GM21423 (cell line): ENCODE measurements around the gene PBX3.

Experiments
- ATAC-seq: cut with Tn5 transposase; IDR thresholded peaks from one replicate; pipeline ENCODE4 v1.9.1; 2021; ENCODE audit warnings: mild to moderate bottlenecking, moderate library complexity; ENCODE audit not compliant: unreplicated experiment

Gene PBX3

GRCh38 chr9:125747053-125747764 lies at the start of gene PBX3:
PBX3 (plus strand) TSS chr9:125747373.
- ATAC-seq, result peak; percentile 20

- ATAC-seq, result no peak
These were observed 47.3 kb upstream of the PBX3 start for GRCh38 chr9:125699870-125700269.

GRCh38 chr9:125700791-125701190 lies 46.4 kb upstream of the PBX3 start:
- ATAC-seq, result peak; percentile 86

- ATAC-seq, result no peak
These were observed 45.8 kb upstream of the PBX3 start for GRCh38 chr9:125701351-125701750.

- no peak for ATAC-seq
These were observed 43.5 kb upstream of the PBX3 start for GRCh38 chr9:125703662-125704061.

- ATAC-seq, result no peak
These were observed 41.3 kb upstream of the PBX3 start for GRCh38 chr9:125705893-125706292.

- peak; percentile 94 for ATAC-seq
These were observed 40.3 kb upstream of the PBX3 start, which contains the start of gene MAPKAP1 for GRCh38 chr9:125706651-125707471. MAPKAP1 (minus strand) TSS chr9:125707208; CDS start chr9:125672574, 34,634 bp downstream.

GRCh38 chr9:125707472-125707804 lies 39.7 kb upstream of the PBX3 start:
- ATAC-seq, result no peak

- ATAC-seq, result no peak
These were observed 20.6 kb upstream of the PBX3 start for GRCh38 chr9:125726456-125727132.

GRCh38 chr9:125730168-125730567 lies 17.0 kb upstream of the PBX3 start:
- ATAC-seq, result no peak

- no peak for ATAC-seq
These were observed 14.6 kb upstream of the PBX3 start for GRCh38 chr9:125732562-125732961.

GRCh38 chr9:125739436-125739835 lies 7.7 kb upstream of the PBX3 start:
- ATAC-seq, result no peak

GRCh38 chr9:125742657-125743056 lies 4.5 kb upstream of the PBX3 start:
- no peak for ATAC-seq

GRCh38 chr9:125743682-125744428 lies 3.3 kb upstream of the PBX3 start:
- no peak for ATAC-seq

GRCh38 chr9:125744616-125745015 lies 2.6 kb upstream of the PBX3 start:
- ATAC-seq, result no peak

- ATAC-seq, result no peak
These were observed 2.2 kb upstream of the PBX3 start for GRCh38 chr9:125745018-125745417.

- no peak for ATAC-seq
These were observed 1.5 kb upstream of the PBX3 start for GRCh38 chr9:125745682-125746016.

GRCh38 chr9:125746017-125746773 lies 978 bp upstream of the PBX3 start:
- peak; percentile 62 for ATAC-seq

GRCh38 chr9:125746774-125747052 lies 460 bp upstream of the PBX3 start:
- no peak for ATAC-seq

GRCh38 chr9:125747765-125748445 lies 732 bp downstream of the PBX3 start:
- no peak for ATAC-seq
